Superior temporal gyrus (tissue), 1 donor: ENCODE results near the gene TCERG1.

ENCODE experiments used
- DNase-seq: peaks from one replicate; pipeline ENCODE4 v3.0.0-alpha.2; 2016; ENCODE audit errors: extremely low spot score

TCERG1 gene

GRCh38 chr5:146446861-146447733, at the start of gene TCERG1:
TSS of gene TCERG1 (plus strand) at chr5:146447333. CDS start at chr5:146447350, 17 bp downstream.
- peak; percentile 100 for DNase-seq

GRCh38 chr5:146398826-146399225, 48.3 kb upstream of the TCERG1 start:
- DNase-seq, result no peak

- DNase-seq, result no peak
Measured at GRCh38 chr5:146399481-146399880, 47.7 kb upstream of the TCERG1 start.

GRCh38 chr5:146400201-146400600, 46.9 kb upstream of the TCERG1 start:
- no peak for DNase-seq

- DNase-seq, result no peak
Measured at GRCh38 chr5:146401021-146401420, 46.1 kb upstream of the TCERG1 start.

- DNase-seq, result no peak
Measured at GRCh38 chr5:146402949-146403348, 44.2 kb upstream of the TCERG1 start.

GRCh38 chr5:146409054-146409671, 38.0 kb upstream of the TCERG1 start:
- DNase-seq, result no peak

- no peak for DNase-seq
Measured at GRCh38 chr5:146410272-146410671, 36.9 kb upstream of the TCERG1 start.

- no peak for DNase-seq
Measured at GRCh38 chr5:146419696-146420095, 27.4 kb upstream of the TCERG1 start.

GRCh38 chr5:146425023-146425422, 22.1 kb upstream of the TCERG1 start:
- no peak for DNase-seq

GRCh38 chr5:146426305-146426704, 20.8 kb upstream of the TCERG1 start:
- no peak for DNase-seq

- DNase-seq, result peak; percentile 75
Measured at GRCh38 chr5:146426853-146427618, 20.1 kb upstream of the TCERG1 start.

GRCh38 chr5:146427619-146427997, 19.5 kb upstream of the TCERG1 start:
- no peak for DNase-seq

GRCh38 chr5:146428658-146429057, 18.5 kb upstream of the TCERG1 start:
- no peak for DNase-seq

- DNase-seq, result no peak
Measured at GRCh38 chr5:146440353-146440752, 6.8 kb upstream of the TCERG1 start.

GRCh38 chr5:146440870-146441495, 6.2 kb upstream of the TCERG1 start:
- DNase-seq, result no peak

GRCh38 chr5:146441896-146442295, 5.2 kb upstream of the TCERG1 start:
- no peak for DNase-seq

- no peak for DNase-seq
Measured at GRCh38 chr5:146447734-146448380, 724 bp downstream of the TCERG1 start.

GRCh38 chr5:146448783-146449519, 1.8 kb downstream of the TCERG1 start:
- DNase-seq, result no peak

- no peak for DNase-seq
Measured at GRCh38 chr5:146450002-146450401, 2.9 kb downstream of the TCERG1 start.

GRCh38 chr5:146451411-146451810, 4.3 kb downstream of the TCERG1 start:
- no peak for DNase-seq
